HG03060 (cell line): ENCODE measurements around the gene NKAIN2.
"Not testable (repeated sequence)": the region's sequence is repeated elsewhere in the genome, so short reads cannot be mapped to it uniquely, and the experiment has no call there.

Source experiments
- ATAC-seq: cut with Tn5 transposase; IDR thresholded peaks from one replicate; pipeline ENCODE4 v1.9.1; 2021; ENCODE audit warnings: low read depth, moderate number of reproducible peaks; ENCODE audit not compliant: unreplicated experiment

NKAIN2 gene

DNA sequence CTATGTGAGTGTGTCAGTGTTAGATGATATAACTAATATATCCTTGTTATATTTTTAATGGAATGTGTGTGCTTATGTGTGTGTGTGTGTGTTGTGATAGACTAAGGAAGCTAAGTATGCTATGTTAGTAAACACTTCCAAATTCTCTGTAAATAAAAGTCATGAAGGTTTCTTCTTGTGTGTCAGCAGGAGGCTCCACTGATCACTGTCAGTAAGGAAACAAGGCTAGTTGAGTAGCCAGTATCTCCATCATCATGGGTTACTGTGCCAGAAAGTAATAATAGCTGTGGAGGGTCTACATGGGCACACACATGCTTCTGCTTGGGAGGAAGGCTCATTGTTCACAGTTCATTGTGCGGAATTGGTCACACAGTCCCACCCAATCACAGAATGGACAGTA is 855.8 kb downstream of the NKAIN2 start:
- ATAC-seq, result no peak

DNA sequence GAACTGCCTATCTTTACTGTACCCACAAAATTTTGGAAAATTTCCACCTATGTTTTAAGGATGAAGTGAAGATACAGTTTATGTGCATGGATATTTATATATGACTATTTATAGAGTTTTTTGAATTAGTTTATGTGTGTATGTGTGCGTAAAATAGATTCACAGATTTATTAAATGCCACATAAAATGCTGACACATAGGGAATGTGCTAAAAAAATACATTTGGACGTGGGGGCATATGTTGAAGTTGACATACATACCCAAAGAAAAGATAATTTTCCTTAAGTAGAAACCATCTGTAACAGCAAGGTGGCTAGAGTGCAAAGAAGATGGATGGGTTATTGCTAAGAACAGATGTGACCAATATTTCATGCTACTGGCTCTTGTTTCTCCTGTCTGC is 856.5 kb downstream of the NKAIN2 start:
- no peak for ATAC-seq

DNA sequence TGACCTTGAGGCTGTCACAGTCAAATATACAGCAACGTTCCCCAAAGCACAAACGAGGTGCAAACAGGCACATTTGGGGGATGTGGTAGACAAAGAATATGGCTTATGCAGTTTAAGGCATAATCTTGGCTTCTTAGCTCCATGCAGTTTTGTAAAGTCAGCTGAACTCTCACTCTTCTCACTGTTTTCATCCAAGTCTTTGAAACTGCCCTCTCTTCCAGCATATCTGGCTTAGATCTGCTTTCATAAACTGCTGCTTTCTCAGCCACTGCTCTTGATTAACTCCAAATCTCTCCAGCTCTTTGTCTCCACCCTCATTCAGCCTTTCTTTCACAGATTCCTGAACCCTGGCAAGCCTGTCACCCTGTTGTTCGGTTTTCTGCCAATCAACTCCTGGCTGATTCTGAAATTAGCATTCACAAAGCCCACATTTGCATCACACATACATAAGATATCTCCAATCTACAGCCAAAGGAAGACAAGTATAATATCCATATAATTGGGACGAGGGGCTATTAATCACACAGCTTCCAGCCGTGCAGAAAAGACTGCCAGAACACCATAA is 857.5 kb downstream of the NKAIN2 start:
- no peak for ATAC-seq

DNA sequence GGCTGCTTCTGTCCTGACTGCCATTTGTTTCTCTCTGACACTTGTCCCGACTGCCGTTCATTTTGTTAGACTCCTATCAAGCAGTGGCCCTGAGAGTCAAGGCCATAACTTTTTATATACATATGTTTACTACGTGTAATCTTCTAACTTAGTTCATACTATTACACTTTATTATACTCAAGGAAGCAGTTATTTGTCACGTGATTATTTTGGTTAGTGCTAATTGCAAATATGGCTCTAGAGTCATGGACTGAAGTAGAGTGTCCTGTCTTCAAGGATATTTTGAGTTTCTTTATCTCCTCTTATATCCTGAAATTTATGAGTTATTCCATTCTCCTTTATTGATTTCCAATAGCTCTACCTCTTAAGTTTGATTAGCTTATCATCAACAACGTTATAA is 864.4 kb downstream of the NKAIN2 start:
- ATAC-seq, result no peak

DNA sequence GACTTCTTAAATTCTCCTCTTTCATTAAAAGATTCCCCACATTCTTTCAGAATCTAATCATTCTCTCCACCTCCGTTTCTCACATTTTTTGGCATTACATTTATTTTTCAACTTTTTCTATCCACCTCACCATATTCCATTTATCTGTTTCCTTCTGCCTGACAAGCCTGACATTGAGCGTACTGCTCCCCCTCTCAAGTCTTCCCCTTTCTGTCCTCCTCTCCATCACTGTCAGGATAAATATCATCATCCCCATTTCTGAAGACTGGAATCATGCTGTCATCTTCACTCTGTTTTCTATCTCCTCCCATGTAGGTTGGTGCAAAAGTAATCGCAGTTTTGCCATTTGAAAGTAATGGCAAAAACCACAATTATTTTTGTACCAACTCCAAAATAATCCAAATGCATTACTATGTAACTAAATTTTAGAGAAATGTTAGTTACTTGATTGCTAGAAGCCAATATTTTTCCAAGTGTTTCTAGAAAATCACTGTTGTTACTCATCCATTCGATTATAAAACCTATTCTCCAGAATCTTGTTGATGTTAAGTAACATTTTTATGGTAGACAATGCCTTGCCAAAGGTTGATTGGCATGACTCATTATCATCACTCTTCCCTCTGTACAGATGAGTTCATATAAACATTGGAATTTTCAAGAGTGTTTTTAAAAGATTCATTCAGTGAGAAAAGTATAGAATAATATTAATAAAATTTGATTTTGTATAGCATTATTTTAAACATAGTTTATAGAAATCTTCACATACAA is 866.2 kb downstream of the NKAIN2 start:
- ATAC-seq, result no peak

DNA sequence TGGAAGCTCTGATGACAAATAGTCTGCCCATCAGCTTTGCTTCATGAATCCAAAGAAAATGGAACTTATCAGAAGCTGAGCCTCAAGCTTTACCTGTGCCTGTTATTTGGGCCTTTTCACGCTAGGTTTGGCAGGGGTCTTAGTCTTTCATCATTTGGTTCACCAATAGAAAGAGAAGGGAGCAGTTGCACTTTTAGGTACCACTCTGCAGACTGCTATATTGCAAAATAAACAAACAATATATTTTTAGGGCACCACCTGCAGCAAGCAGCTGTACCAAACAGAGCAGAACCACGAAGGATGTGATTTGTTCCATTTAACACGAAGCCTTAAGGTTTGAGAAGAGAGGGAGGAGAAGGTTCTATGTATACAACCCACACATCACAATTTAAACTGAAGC is 867.1 kb downstream of the NKAIN2 start:
- no peak for ATAC-seq

DNA sequence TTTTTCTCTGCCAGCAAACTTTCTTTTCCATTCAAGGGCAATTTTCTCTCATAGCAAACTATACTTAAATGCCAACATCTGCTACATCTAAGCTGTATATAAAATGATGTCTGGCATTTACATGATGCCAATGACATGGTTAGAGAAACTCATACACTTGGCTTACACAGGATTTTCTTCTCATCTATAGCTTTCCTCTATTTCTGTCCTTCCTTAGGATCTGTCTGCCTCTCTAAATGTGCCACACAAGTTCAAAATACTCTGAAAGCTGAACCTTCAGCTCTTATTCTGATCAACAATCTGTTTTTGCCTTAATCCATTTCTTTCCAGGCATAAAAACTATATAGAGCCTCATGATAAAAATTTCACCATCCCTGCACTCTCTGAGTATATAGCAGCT is 867.7 kb downstream of the NKAIN2 start:
- no peak for ATAC-seq

DNA sequence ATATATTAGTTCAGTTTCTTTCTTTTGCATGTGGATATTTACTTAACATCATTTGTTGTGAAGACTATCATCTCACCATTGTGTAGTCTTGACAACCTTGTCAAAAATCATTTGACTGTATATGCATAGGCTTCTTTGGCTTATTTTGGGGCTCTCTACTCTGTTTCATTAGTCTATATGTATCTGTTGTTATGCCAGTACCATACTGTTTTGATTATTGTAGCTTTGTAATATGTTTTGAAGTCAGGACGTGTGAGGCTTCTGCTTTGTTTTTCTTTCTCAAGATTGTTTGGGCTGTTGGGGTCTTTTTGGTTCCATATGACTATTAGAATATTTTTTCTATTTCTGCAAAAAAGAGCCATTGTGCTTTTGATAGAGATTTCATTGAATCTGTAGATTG is 870.4 kb downstream of the NKAIN2 start:
- no peak for ATAC-seq

DNA sequence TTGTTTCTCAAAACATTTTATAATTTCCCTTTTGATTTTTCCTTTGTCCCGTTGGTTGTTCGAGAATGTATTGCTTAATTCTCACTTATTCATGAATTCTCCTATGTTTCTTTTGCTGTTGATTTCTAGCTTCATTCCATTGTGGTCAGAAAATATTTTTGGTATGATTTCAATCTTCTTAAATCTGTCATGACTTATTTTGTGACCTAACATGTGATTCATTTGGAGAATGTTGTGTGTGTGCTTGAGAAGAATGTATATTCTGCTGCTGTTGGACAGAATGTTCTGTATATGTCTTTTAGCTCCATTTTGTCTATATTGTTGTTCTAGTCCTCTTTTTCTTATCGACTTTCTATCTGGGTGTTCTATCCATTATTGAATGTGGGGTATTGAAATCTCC is 872.4 kb downstream of the NKAIN2 start:
- ATAC-seq, result no peak

DNA sequence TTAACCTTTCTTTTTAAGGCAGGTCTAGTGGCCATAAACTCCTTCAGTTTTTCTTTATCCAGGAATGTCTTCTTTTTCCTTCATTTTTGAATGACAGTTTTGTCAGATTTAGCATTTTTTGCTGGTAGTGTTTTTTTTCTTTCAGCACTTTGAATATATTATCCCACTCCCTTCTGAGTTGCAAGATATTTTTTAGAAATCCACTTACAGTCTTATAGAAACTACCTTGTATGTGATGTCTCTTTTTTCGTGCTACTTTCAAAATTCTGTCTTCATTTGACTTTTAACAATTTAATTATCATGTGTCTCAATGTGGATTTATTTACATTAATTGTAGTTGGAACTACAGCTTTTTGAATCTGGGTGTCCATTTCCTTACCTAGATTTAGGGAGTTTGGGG is 874.2 kb downstream of the NKAIN2 start:
- ATAC-seq, result no peak

DNA sequence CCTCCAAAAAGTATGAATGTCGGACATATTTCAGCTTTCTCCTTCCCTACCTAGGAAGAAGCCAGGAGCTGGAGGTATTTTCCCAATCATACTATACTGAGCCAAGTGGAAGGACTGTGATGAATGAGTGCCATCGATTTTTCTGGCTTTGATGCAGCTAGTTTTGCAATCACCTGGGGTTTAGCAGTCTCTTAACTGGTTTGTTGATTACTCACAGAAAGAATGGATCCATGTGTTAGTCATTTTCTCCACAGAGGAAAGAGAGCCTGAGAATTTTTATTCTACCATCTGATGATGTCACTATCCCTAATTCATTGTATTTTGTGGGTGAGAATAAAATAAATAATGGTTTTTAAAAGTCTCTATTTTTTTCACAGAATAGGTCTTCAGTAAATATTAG is 875.7 kb downstream of the NKAIN2 start:
- ATAC-seq, result no peak

DNA sequence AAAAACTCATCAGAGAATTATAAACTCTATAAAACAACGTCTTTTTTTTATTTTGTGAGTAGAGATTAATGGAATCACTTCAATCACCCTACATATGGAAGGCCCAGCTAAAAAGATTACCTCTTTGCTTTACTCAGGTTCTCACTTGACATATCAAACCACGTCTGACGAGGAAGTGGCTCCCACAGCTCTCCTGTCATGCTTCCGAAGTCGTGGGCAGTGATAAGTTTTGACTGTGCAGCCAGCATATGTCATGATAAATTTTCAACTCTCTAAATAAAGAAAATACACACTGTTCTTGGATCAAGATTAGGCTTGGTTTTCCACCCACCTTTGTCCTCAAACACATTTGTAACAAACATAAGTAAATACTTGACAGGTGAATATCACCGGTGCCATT is 879.1 kb downstream of the NKAIN2 start:
- ATAC-seq, result no peak

DNA sequence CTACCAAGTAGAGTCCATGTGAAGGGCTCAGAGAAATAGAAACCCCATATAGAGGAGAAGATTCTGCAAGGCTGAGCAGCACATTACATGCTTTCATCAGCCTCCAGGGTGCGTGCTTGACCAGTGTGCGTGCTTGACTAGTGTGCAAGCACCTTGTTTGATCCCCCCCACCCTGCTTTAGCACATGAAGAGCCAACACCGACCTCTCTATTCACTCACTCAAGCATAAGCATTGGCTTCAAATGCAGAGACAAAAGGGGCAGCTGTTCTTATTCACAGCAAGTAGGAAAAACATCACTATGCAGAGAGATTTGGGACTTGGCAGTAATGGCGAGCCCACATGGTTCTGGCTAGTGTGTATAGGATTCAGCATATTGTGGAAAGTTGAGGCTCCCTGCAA is 879.8 kb downstream of the NKAIN2 start:
- ATAC-seq, result no peak

DNA sequence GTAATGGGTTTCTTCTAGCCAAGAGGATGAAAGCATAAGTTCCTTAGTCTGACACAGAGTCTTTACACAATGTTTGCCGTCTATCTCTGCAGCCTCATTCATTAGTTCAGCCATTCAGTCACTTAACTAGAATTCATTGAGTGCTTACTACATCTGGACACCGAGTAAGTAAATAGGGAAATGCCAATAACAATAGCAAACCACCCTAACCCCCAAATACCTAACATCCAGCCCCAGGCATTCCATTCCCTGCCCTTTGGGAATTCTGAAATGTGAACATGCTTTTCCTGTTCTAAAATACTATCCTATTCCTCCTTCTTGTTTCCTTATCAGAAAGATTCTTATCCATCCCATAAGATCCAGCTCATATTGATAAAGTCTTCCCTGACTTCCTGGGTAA is 881.0 kb downstream of the NKAIN2 start:
- no peak for ATAC-seq

DNA sequence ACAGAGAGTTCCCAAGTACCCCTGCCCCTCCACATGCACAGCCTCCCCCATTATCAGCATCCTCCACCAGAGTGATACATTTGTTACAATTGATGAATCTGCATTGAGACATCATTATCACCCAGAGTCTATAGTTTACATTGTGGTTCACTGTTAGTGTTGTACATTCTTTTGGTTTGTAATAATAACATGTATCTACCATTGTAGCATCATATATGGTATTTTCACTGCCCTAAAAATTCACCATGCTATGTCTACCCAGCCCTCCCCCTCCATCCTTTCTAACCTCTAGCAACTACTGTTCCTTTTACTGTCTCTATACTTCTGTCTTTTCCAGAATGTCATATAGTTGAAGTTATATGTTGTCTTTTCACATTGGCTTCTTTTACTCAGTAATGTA is 884.7 kb downstream of the NKAIN2 start:
- ATAC-seq, result no peak

DNA sequence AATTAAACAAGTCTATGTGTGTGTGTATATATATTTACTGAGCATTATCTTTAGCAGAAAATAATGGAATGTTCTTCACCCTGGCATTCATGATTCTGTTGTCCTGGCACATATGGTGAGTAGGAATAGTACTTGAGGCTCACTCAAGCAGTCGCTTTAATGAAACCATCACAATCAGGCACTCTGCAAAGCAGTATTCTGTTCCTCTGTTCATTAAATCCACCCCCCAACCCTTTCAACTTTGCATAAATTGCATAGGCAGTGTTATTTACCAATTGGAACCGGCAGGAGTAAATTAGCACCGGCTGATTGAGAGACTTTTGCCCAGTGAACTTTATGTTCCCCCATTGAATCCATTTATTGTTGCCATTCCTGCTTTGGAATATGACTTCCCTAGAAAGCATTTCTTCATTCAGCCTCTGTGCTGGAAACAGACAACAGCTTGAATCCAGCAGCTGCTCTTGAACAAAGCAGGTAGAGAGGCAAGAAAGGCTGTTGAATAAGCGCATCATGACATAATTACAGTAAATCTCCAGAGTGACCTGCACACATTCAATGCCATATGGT is 890.6 kb downstream of the NKAIN2 start:
- ATAC-seq, result no peak

DNA sequence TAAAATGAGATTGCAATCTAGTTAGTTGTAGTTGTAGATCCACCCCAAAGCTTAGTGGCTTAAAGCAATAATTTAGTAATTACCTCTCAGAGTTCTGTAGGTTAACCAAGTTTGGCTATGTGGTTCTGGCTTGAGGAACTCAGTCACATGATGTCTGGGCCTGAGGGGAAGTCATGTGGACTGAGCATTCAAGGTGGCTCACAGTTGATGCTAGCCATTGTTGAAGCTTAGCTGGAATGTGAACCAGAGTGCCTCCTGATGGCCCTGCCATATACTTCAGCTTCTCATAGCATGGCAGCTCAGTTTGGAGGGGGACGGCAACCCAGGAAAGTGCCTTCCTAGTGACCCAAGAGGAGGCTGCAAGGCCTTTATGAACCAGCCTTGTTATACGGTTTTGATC is 895.4 kb downstream of the NKAIN2 start:
- ATAC-seq, result no peak

DNA sequence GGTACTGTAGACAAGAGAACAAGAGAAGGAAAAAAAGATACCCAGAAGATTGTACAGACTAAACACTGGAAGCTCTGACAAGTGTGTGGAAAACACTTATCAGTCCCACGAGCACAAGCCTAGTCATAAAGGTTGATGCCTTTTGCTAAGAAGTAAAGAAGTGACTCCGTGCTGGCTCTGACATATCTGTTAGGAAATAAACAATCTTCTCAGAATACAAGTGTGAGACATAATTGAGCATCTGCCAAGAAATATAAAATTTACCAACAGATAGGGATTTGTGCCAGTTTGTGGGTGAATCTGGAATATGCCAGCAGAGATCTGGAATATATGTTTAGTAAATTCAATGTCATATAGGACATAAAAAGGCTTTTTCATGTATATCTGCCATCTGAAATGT is 899.9 kb downstream of the NKAIN2 start:
- no peak for ATAC-seq

DNA sequence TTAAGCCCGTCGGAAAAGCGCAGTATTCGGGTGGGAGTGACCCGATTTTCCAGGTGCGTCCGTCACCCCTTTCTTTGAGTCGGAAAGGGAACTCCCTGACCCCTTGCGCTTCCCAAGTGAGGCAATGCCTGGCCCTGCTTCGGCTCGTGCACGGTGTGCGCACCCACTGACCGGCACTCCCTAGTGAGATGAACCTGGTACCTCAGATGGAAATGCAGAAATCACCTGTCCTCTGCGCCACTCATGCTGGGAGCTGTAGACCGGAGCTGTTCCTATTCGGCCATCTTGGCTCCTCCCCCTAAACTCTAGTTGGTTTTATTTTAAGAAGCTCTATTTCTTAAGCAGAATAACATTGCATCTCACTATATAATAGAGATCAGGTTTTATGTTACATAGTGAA is 908.9 kb downstream of the NKAIN2 start:
- ATAC-seq, result not testable (repeated sequence)

DNA sequence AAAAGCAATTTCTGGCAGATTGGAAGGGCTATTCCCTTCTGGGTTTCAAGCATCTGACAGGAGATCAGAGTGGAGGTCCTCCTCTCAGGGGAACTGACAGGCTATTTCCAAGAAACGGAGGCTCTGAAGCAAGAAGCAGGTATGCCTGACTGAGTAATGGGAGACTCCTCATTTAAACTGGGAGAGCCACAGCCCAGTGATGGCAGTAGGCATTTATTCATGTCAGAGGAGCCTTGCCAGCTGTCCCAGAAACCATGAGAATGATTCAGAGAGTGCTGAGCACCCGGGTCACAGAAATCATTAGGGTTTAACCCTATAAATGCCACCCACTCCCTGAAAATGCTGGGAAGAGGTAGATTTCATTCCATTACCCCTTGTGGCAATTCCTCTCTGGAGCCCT is 911.1 kb downstream of the NKAIN2 start:
- ATAC-seq, result no peak

DNA sequence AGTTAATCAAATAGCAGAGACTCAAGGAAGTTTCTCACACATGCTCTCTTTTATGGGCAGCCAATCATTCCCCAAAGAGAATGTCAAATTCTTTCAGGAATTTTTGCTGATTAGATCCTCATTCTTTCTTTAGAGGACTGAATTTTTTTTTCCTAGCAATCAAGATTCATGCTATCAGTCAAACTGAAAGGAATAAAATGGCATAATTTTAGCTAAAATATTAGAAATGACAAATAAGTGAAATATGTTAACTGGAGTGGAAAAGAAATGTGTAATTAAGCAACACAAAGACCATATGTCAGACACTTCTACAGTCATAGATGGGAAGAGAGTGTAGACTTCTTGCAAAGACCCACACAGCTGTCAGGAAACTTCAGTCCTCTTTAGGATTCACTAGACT is 916.2 kb downstream of the NKAIN2 start:
- ATAC-seq, result no peak

DNA sequence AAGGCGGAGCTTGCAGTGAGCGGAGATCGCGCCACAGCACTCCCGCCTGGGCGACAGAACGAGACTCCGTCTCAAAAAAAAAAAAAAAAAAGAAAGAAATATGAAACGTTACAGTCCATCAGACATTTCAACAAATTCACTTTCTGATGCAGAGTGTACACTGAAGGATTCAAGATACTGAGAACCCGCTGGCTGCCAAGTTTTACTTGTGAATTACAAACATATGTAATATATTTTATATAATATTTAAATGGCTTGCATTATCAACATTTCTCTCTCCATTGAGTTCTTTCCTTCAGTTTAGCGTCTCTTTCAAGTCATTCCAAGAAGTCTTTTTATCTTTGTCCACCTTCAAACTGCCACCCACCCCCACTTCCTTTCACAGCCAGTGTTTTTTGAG is 917.7 kb downstream of the NKAIN2 start:
- ATAC-seq, result no peak
